HG03060 (cell line): ENCODE results near the gene C10orf95.

Experiments
- ATAC-seq: cut with Tn5 transposase; IDR thresholded peaks from one replicate; pipeline ENCODE4 v1.9.1; 2021; ENCODE audit warnings: low read depth, moderate number of reproducible peaks; ENCODE audit not compliant: unreplicated experiment

Gene C10orf95

GRCh38 chr10:102419269-102420180, 31.8 kb downstream of the C10orf95 start:
- no peak for ATAC-seq

GRCh38 chr10:102418622-102419268, 32.6 kb downstream of the C10orf95 start, which contains the start of gene PSD:
Gene PSD (minus strand): TSS chr10:102418785. CDS start chr10:102417038, 1,747 bp downstream.
- ATAC-seq: no peak

- no peak for ATAC-seq
Observed at GRCh38 chr10:102416695-102417094, 34.6 kb downstream of the C10orf95 start.

- ATAC-seq: no peak
Observed at GRCh38 chr10:102416283-102416682, 35.1 kb downstream of the C10orf95 start.

GRCh38 chr10:102414749-102415148, 36.6 kb downstream of the C10orf95 start:
- no peak for ATAC-seq

- ATAC-seq: no peak
Observed at GRCh38 chr10:102413806-102414561, 37.4 kb downstream of the C10orf95 start.

- ATAC-seq: no peak
Observed at GRCh38 chr10:102413053-102413705, 38.2 kb downstream of the C10orf95 start.

GRCh38 chr10:102412293-102412692, 39.0 kb downstream of the C10orf95 start:
- no peak for ATAC-seq

- ATAC-seq: no peak
Observed at GRCh38 chr10:102411341-102412255, 39.7 kb downstream of the C10orf95 start.

GRCh38 chr10:102410429-102411073, 40.8 kb downstream of the C10orf95 start:
- no peak for ATAC-seq

GRCh38 chr10:102409604-102410428, 41.5 kb downstream of the C10orf95 start:
- ATAC-seq: no peak

GRCh38 chr10:102408728-102409603, 42.4 kb downstream of the C10orf95 start:
- no peak for ATAC-seq

GRCh38 chr10:102408131-102408727, 43.1 kb downstream of the C10orf95 start:
- no peak for ATAC-seq

GRCh38 chr10:102407425-102408130, 43.8 kb downstream of the C10orf95 start:
- ATAC-seq: no peak

- no peak for ATAC-seq
Observed at GRCh38 chr10:102406815-102407214, 44.5 kb downstream of the C10orf95 start.

- ATAC-seq: no peak
Observed at GRCh38 chr10:102405632-102406031, 45.7 kb downstream of the C10orf95 start.
